Vagina (tissue), 2 donors: ENCODE results near the gene PKD1L1.
"Not testable (repeated sequence)": the region's sequence is repeated elsewhere in the genome, so short reads cannot be mapped to it uniquely, and the experiment has no call there.

Source experiments
- POLR2A ChIP-seq, 2 donors: fragments of 450-650 bp; IDR thresholded peaks; one replicate each; pipeline ENCODE4 v1.6.1; 2017; ENCODE audit warnings: antibody characterized with exemption in 2 of 2, mild to moderate bottlenecking in 2 of 2, moderate library complexity in 2 of 2
- POLR2AphosphoS5 ChIP-seq, 2 donors: sonication (generic); formaldehyde crosslinking; IDR thresholded peaks; one replicate each; pipeline ENCODE4 v1.9.0; 2017; ENCODE audit warnings: antibody characterized with exemption in 2 of 2, mild to moderate bottlenecking in 2 of 2, low read depth in 1 of 2; ENCODE audit not compliant: insufficient read depth in 1 of 2
- TF ChIP-seq, protein P1 (sequence below), 3 experiments: fragments of 450-650 bp in 2 of 3; fragments of 200-600 bp in 1 of 3; sonication (generic) in 1 of 3; IDR thresholded peaks; one replicate each; pipeline ENCODE4 v1.5.1; 2017 to 2019; ENCODE audit warnings: antibody characterized with exemption in 3 of 3, mild to moderate bottlenecking in 2 of 3, moderate library complexity in 2 of 3

DNA sequence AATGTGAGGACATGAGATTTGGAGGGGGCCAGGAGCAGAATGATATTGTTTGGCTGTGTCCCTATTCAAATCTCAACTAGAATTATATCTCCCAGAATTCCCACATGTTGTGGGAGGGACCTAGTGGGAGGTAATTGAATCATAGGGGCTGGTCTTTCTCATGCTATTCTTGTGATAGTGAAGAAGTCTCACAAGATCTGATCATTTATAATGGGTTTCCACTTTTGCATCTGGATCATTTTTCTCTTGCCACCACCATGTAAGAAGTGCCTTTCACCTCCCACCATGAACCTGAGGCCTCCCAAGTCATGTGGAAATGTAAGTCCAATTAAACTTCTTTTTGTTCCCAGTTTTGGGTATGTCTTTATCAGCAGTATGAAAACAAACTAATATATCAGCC, 153.1 kb downstream of the PKD1L1 start:
- TF ChIP-seq, protein P1, sequence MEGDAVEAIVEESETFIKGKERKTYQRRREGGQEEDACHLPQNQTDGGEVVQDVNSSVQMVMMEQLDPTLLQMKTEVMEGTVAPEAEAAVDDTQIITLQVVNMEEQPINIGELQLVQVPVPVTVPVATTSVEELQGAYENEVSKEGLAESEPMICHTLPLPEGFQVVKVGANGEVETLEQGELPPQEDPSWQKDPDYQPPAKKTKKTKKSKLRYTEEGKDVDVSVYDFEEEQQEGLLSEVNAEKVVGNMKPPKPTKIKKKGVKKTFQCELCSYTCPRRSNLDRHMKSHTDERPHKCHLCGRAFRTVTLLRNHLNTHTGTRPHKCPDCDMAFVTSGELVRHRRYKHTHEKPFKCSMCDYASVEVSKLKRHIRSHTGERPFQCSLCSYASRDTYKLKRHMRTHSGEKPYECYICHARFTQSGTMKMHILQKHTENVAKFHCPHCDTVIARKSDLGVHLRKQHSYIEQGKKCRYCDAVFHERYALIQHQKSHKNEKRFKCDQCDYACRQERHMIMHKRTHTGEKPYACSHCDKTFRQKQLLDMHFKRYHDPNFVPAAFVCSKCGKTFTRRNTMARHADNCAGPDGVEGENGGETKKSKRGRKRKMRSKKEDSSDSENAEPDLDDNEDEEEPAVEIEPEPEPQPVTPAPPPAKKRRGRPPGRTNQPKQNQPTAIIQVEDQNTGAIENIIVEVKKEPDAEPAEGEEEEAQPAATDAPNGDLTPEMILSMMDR (IDR thresholded peaks at IDR 0.05), result not testable (repeated sequence)
- not testable (repeated sequence) for TF ChIP-seq POLR2AphosphoS5 (IDR thresholded peaks at IDR 0.05; ENCODE audit: insufficient read depth in 1 of 2, low read depth in 1 of 2); POLR2A (IDR thresholded peaks at IDR 0.05)
